Cardiac muscle cell (in vitro differentiated cells and primary cell): Measurements from ENCODE around the gene GZF1. TPM values are rescaled to one million over a fixed set of nuclear protein-coding genes. Genes with fewer than 3 reads are reported as not detected.

Experiments
- DNase-seq, 2 donors: peaks; one replicate each; pipeline versions ENCODE4 v3.0.0 to v3.0.0-alpha.2; 2010 to 2017; ENCODE audit warnings: low read depth in 1 of 2, low spot score in 1 of 2
- H3K27ac ChIP-seq: fragments of 200-600 bp; sonication (generic); 2 replicates; pipeline ENCODE4 v1.5.1; 2016
- H3K27me3 ChIP-seq: fragments of 200-600 bp; sonication (generic); 2 replicates; pipeline ENCODE4 v1.6.0; 2016; ENCODE audit warnings: control low read depth
- H3K36me3 ChIP-seq: fragments of 200-600 bp; sonication (generic); 2 replicates; pipeline ENCODE4 v1.5.1; 2016; ENCODE audit warnings: control low read depth
- H3K4me1 ChIP-seq: fragments of 200-600 bp; sonication (generic); 2 replicates; pipeline ENCODE4 v1.8.1; 2017; ENCODE audit warnings: low read depth, mild to moderate bottlenecking, mixed run types
- H3K4me3 ChIP-seq: fragments of 200-600 bp; sonication (generic); 2 replicates; pipeline ENCODE4 v1.5.1; 2016; ENCODE audit warnings: mild to moderate bottlenecking
- H3K9me3 ChIP-seq: fragments of 200-600 bp; sonication (generic); 2 replicates; pipeline ENCODE4 v1.5.1; 2017; ENCODE audit warnings: low read depth, mild to moderate bottlenecking, control low read depth
- CTCF ChIP-seq: IDR thresholded peaks from 2 replicates; pipeline ENCODE4 v1.5.1; 2012; ENCODE audit warnings: low read depth, mild to moderate bottlenecking, low read length
- polyA plus RNA-seq: library from polyadenylated mRNA; unstranded; fragments of >200 nt; fragmentation: Nextera tagmentation; extraction: Ambion mirVana; gene quantifications from 2 replicates; pipeline ENCODE4 v1.2.1, GENCODE V29; 2016
- total RNA-seq: library from RNA; depleted of rRNA; stranded (reverse); fragments of >200 nt; gene quantifications from 2 replicates; pipeline ENCODE4 v1.2.3, GENCODE V29; 2016

GZF1 gene
- total RNA-seq: 19.0 and 20.2 TPM in 2 replicates
- polyA plus RNA-seq: 7.4 and 10.4 TPM in 2 replicates

- Histone ChIP-seq H3K27ac (peak within 1 kb of the TSS; percentile 97), H3K4me3 (peak within 1 kb of the TSS; percentile 59), H3K36me3 (peaks cover 5% of the 10 kb centered on the region), H3K4me1 (peaks cover 36% of the 10 kb centered on the region), H3K27me3 (no peaks in the 10 kb centered on the region), H3K9me3 (no peaks in the 10 kb centered on the region)
- peak; percentile 3 for TF ChIP-seq CTCF
- DNase-seq: peak; percentile 99
Observed at GRCh38 chr20:23361476-23362391, at the start of gene GZF1. Gene GZF1 (plus strand): TSS chr20:23362182. CDS start chr20:23364384, 2,202 bp downstream.

GRCh38 chr20:23313271-23313670 lies 48.7 kb upstream of the GZF1 start:
- Histone ChIP-seq H3K27ac (no peak overlapping the region), H3K4me1 (peaks cover 8% of the 10 kb centered on the region)
- DNase-seq: no peak

GRCh38 chr20:23314699-23315098 lies 47.3 kb upstream of the GZF1 start:
- Histone ChIP-seq H3K9me3 (no peaks in the 10 kb centered on the region), H3K36me3 (no peaks in the 10 kb centered on the region)

More at GRCh38 chr20:23313271-23313670, 48.7 kb upstream of the GZF1 start:
- no peak for TF ChIP-seq CTCF
- H3K36me3 ChIP-seq: no peaks in the 10 kb centered on the region
- H3K9me3 ChIP-seq: no peaks in the 10 kb centered on the region
- H3K27me3 ChIP-seq: no peaks in the 10 kb centered on the region
- no peak overlapping the region for H3K4me3 ChIP-seq

GRCh38 chr20:23315099-23315498 lies 46.9 kb upstream of the GZF1 start:
- no peak overlapping the region for H3K27ac ChIP-seq
- DNase-seq: no peak
- no peak overlapping the region for H3K4me3 ChIP-seq
- no peaks in the 10 kb centered on the region for H3K9me3 ChIP-seq
- no peak for TF ChIP-seq CTCF
- H3K36me3 ChIP-seq: no peaks in the 10 kb centered on the region
- peaks cover 8% of the 10 kb centered on the region for H3K4me1 ChIP-seq
- H3K27me3 ChIP-seq: no peaks in the 10 kb centered on the region

More at GRCh38 chr20:23314699-23315098, 47.3 kb upstream of the GZF1 start:
- H3K27me3 ChIP-seq: no peaks in the 10 kb centered on the region
- peaks cover 8% of the 10 kb centered on the region for H3K4me1 ChIP-seq
- no peak overlapping the region for H3K27ac ChIP-seq
- DNase-seq: no peak
- H3K4me3 ChIP-seq: no peak overlapping the region
- no peak for TF ChIP-seq CTCF

- Histone ChIP-seq H3K4me1 (peaks cover 8% of the 10 kb centered on the region), H3K27me3 (no peaks in the 10 kb centered on the region), H3K27ac (no peak overlapping the region), H3K36me3 (no peaks in the 10 kb centered on the region), H3K9me3 (no peaks in the 10 kb centered on the region), H3K4me3 (no peak overlapping the region)
- TF ChIP-seq CTCF: no peak
- DNase-seq: no peak
Observed at GRCh38 chr20:23316626-23317025, 45.4 kb upstream of the GZF1 start.
